Thoracic aorta (tissue), 2 donors: ENCODE measurements around the gene LRRTM4. TPM values are rescaled to one million over a fixed set of nuclear protein-coding genes. Genes with fewer than 3 reads are reported as not detected.
"Not testable (repeated sequence)": the region's sequence is repeated elsewhere in the genome, so short reads cannot be mapped to it uniquely, and the experiment has no call there.

Experiments used
- ATAC-seq: fragments of 150-250 bp; one replicate; pipeline ENCODE4 v1.8.0; 2017; ENCODE audit warnings: low read depth; ENCODE audit not compliant: insufficient number of reproducible peaks, low FRiP score
- DNase-seq: peaks from one replicate; pipeline ENCODE4 v3.0.0-alpha.2; 2020; ENCODE audit warnings: low spot score
- H3K27ac ChIP-seq, 2 donors: fragments of 200-600 bp; sonication (generic); 1 replicate in 1 of 2; 2 replicates in 1 of 2; pipeline ENCODE4 v1.5.1; 2016; ENCODE audit warnings: mild to moderate bottlenecking in 2 of 2, moderate library complexity in 2 of 2
- H3K27me3 ChIP-seq: fragments of 200-600 bp; sonication (generic); replicated peaks from 2 replicates; pipeline ENCODE4 v1.6.0; 2016; ENCODE audit warnings: mild to moderate bottlenecking; ENCODE audit not compliant: insufficient read depth
- H3K36me3 ChIP-seq: fragments of 200-600 bp; sonication (generic); one replicate; pipeline ENCODE4 v1.5.1; 2016
- H3K4me1 ChIP-seq, 2 donors: fragments of 200-600 bp; sonication (generic); 1 replicate in 1 of 2; 2 replicates in 1 of 2; pipeline versions ENCODE4 v1.5.1 to v1.6.0; 2016; ENCODE audit warnings: low read depth in 2 of 2, mild to moderate bottlenecking in 1 of 2; ENCODE audit not compliant: control insufficient read depth in 1 of 2
- H3K4me3 ChIP-seq: fragments of 200-600 bp; sonication (generic); 2 replicates; pipeline ENCODE4 v1.5.1; 2016; ENCODE audit warnings: mild to moderate bottlenecking
- H3K9me3 ChIP-seq: fragments of 200-600 bp; sonication (generic); 2 replicates; pipeline ENCODE4 v1.5.1; 2016
- CTCF ChIP-seq: fragments of 200-600 bp; sonication (generic); IDR thresholded peaks from one replicate; pipeline ENCODE4 v1.5.1; 2019; ENCODE audit warnings: antibody characterized with exemption
- total RNA-seq, 2 donors: library from RNA; depleted of rRNA; stranded (reverse); fragments of >200 nt; gene quantifications; one replicate each; pipeline versions ENCODE4 v1.1.0 to v1.2.3, GENCODE V29; 2016

LRRTM4 gene
- total RNA-seq, 2 donors from 2014 or later: not detected

GRCh38 chr2:77099961-77100360 is 422.2 kb downstream of the LRRTM4 start:
- ATAC-seq (no peak), DNase-seq (no peak)
- TF ChIP-seq CTCF: no peak
- Histone ChIP-seq H3K27me3 (no peaks in the 10 kb centered on the region), H3K9me3 (no peaks in the 10 kb centered on the region), H3K27ac (no peak overlapping the region), H3K4me3 (no peak overlapping the region), H3K36me3 (no peaks in the 10 kb centered on the region), H3K4me1 (no peaks in the 10 kb centered on the region)

- H3K9me3 ChIP-seq, H3K27ac ChIP-seq, ATAC-seq, H3K36me3 ChIP-seq, H3K4me3 ChIP-seq, DNase-seq, H3K27me3 ChIP-seq, H3K4me1 ChIP-seq: not testable (repeated sequence)
Observed at GRCh38 chr2:77095525-77095924, 426.7 kb downstream of the LRRTM4 start.

GRCh38 chr2:77095096-77095495 is 427.1 kb downstream of the LRRTM4 start:
- no peak for DNase-seq

GRCh38 chr2:77088424-77088823 is 433.8 kb downstream of the LRRTM4 start:
- not testable (repeated sequence) for ATAC-seq, H3K4me1 ChIP-seq, H3K9me3 ChIP-seq, H3K36me3 ChIP-seq, H3K27ac ChIP-seq, DNase-seq, H3K27me3 ChIP-seq, H3K4me3 ChIP-seq

More at GRCh38 chr2:77095096-77095495, 427.1 kb downstream of the LRRTM4 start:
- no peaks in the 10 kb centered on the region for H3K9me3 ChIP-seq
- H3K27me3 ChIP-seq: no peaks in the 10 kb centered on the region
- no peak overlapping the region for H3K4me3 ChIP-seq
- no peak for TF ChIP-seq CTCF
- H3K4me1 ChIP-seq: no peaks in the 10 kb centered on the region
- H3K36me3 ChIP-seq: no peaks in the 10 kb centered on the region
- no peak for ATAC-seq
- H3K27ac ChIP-seq: no peak overlapping the region

GRCh38 chr2:77087987-77088414 is 434.2 kb downstream of the LRRTM4 start:
- no peak overlapping the region for H3K27ac ChIP-seq
- no peaks in the 10 kb centered on the region for H3K4me1 ChIP-seq
- DNase-seq (no peak), ATAC-seq (no peak)
- no peak for TF ChIP-seq CTCF
- no peaks in the 10 kb centered on the region for H3K36me3 ChIP-seq
- no peaks in the 10 kb centered on the region for H3K27me3 ChIP-seq
- no peak overlapping the region for H3K4me3 ChIP-seq
- no peaks in the 10 kb centered on the region for H3K9me3 ChIP-seq

- Histone ChIP-seq H3K36me3 (no peaks in the 10 kb centered on the region), H3K27me3 (no peaks in the 10 kb centered on the region), H3K27ac (no peak overlapping the region), H3K9me3 (no peaks in the 10 kb centered on the region), H3K4me3 (no peak overlapping the region), H3K4me1 (no peaks in the 10 kb centered on the region)
- no peak for ATAC-seq
- TF ChIP-seq CTCF: no peak
- DNase-seq: no peak
Observed at GRCh38 chr2:77086478-77086877, 435.7 kb downstream of the LRRTM4 start.
